DMS153 treated with DMSO at 0.1 percent for 48 hours (cell line): Measurements from ENCODE around the gene SHISAL2A.
A peak's percentile ranks its signal among the peaks of the same experiment; 100 is the strongest.

Source experiments
- DNase-seq: peaks from one replicate; lab custom pipeline; 2025; ENCODE audit not compliant: unreplicated experiment; lab: John Stamatoyannopoulos, UW

Gene SHISAL2A

GRCh38 chr1:52632732-52633290 is at the start of gene SHISAL2A:
SHISAL2A (plus strand) TSS chr1:52633168; CDS start chr1:52633494, 326 bp downstream.
- DNase-seq, result peak; percentile 50

DNA sequence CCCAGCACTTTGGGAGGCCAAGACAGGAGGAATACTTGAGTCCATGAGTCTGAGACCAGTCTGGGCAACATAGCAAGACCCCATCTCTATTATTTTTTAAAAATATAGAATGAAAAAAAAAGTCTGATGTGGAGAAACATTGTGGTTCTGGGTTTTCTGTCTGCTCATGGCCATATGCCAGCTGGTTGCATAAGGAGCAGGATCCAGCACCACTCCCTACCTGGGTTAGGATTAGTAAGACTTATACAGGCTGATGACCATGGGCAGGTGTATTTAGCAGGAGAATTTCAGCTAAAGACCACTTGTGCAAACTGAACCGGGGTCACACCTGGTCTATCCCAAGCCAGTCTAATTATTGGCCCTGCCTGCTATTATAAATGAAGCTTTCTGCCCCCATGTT is 47.5 kb upstream of the SHISAL2A start:
- DNase-seq, result no peak

GRCh38 chr1:52588027-52588426 is 44.9 kb upstream of the SHISAL2A start:
- DNase-seq, result no peak

DNA sequence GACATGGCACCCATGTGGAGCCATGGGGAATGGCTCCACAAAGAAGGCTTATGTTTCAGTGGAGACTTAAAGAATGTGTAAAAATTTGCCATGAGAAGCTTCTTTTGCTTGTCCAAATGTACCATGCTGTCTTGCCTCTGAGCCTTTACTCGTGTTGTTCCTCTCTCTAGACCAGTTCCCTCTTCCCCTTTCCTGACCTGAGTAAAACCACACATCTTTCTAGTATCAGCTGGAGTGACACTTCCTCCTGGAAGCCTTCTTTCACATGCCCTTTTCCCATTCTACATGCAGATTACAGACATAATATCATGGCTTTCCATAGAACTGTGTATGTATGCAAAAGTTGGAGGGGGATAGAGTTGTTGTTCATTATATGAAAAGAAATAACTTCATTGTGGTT is 44.4 kb upstream of the SHISAL2A start:
- DNase-seq, result no peak

- DNase-seq, result no peak
Observed at GRCh38 chr1:52590266-52590665, 42.7 kb upstream of the SHISAL2A start.

DNA sequence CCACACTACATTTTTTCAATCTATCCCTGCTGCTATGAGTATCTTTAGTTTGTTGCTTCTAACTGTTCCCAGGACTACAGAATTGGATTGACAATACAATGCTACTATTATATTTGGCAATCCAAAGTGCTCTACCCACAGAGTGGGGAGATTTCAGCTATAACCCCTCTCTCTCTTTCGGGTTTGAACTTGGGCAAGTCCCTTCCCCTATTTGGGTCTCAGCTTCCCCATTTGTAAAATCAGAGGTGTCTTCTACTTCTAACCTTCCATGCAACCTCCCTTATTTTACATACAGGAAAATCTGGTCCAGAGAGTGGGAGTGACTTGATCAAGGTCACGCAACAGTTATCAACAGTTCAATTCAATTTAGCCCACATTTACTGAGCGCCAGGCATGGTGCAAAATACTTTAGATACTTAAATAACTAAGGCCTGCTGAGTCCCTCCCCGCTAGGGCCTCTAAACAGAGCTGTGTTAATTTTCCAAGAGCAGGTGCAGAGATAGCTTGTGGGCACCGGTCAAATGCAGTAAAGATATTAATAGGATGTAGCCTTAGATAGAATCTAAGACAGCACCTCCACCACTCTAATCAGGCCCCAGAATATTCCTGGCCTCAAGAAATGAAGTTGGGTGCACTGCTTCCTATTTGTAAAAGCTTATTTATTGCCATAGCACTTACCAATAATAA is 40.2 kb upstream of the SHISAL2A start:
- DNase-seq, result no peak

GRCh38 chr1:52593495-52593894 is 39.5 kb upstream of the SHISAL2A start:
- no peak for DNase-seq

- no peak for DNase-seq
Observed at GRCh38 chr1:52595061-52595460, 37.9 kb upstream of the SHISAL2A start.

DNA sequence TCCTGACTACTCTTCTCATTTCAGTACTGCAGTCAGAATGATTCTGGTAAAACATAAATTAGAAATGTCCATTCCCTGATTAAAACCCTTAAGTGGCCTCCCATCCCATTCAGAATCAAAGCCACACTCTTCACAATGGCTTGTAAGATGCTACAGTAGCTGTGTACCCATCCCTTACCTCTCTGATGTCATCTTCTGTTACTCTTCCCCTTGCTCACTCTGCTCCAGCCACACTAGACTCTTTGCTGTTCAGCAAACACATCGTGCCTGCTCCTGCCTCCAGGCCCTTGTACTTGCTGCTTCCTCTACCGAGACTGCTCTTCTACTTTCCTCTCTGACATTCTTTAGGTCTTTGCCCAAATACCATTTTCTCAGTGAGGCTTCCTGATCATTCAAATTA is 35.1 kb upstream of the SHISAL2A start:
- no peak for DNase-seq

- DNase-seq, result no peak
Observed at GRCh38 chr1:52598729-52599128, 34.2 kb upstream of the SHISAL2A start.

GRCh38 chr1:52599236-52599635 is 33.7 kb upstream of the SHISAL2A start:
- no peak for DNase-seq

DNA sequence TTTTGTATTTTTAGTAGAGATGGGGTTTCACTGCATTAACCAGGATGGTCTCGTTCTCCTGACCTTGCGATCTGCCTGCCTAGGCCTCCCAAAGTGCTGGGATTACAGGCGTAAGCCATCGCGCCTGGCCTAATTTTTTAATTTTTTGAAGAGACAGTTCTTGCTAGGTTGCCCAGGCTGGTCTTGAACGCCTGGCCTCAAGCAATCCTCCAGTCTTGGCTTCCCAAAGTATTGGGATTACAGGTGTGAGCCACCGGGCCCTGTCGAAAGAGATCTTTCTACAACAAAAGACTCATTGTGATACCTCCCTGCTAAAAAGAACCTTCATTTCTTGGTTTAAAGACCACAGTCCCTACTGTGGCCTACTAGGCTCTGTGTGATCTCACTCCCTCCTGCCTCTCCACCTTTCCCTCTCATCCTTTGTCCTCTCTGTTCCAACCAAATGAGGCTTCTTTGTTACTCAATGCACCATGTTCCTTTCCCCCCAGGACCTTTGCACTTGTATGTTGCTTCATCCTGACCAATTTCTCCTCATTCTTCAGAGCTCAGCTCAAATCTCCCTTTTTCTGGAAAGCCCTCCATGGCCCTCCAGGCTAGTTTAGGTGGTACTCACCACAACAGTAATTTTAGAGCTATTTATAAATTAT is 32.3 kb upstream of the SHISAL2A start:
- no peak for DNase-seq

- DNase-seq, result no peak
Observed at GRCh38 chr1:52601519-52601918, 31.4 kb upstream of the SHISAL2A start.

DNA sequence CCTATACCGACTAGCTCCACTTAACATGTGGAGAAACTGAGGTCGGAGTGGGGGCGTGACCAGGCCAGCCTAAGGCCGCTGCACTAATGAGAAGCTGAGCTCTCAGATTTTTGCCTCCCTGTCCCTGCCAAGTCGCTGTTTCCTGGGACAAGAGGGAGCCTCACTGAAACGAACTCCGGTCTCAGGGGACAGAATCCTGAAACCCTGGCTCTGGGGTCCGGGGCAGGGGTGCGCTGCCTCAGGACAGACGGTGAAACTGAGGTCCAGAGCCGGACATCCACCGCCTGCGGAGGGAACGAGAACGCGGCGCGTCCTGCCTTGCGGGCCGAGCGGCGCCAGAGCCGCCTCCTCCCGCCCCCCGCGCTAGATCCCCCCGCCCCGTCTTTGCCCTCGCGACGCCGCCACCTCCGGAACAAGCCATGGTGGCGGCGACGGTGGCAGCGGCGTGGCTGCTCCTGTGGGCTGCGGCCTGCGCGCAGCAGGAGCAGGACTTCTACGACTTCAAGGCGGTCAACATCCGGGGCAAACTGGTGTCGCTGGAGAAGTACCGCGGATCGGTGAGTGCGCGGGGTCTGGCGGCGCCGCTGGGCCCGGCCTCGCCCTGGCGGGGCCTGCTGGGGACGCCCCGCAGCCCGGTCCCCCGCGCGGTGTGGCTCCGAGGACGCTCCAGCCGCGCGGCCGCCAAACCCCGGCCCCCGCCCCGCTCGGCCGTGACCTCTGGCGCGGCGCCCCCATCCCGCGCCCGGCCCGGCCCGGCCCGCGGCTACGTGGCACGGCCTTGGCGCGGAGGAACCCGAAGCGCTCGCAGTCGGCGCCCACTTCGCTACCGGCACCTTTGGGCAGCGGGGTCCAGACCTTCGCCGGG is 30.7 kb upstream of the SHISAL2A start, which contains the start of gene GPX7:
TSS of gene GPX7 (plus strand) at position 381 of the 865 bp plus-strand sequence. CDS start at position 420, 39 bp downstream.
- DNase-seq, result peak; percentile 9

GRCh38 chr1:52602856-52603600 is 29.9 kb upstream of the SHISAL2A start:
- DNase-seq, result no peak

- no peak for DNase-seq
Observed at GRCh38 chr1:52603630-52604029, 29.3 kb upstream of the SHISAL2A start.

- no peak for DNase-seq
Observed at GRCh38 chr1:52604063-52604770, 28.8 kb upstream of the SHISAL2A start.

DNA sequence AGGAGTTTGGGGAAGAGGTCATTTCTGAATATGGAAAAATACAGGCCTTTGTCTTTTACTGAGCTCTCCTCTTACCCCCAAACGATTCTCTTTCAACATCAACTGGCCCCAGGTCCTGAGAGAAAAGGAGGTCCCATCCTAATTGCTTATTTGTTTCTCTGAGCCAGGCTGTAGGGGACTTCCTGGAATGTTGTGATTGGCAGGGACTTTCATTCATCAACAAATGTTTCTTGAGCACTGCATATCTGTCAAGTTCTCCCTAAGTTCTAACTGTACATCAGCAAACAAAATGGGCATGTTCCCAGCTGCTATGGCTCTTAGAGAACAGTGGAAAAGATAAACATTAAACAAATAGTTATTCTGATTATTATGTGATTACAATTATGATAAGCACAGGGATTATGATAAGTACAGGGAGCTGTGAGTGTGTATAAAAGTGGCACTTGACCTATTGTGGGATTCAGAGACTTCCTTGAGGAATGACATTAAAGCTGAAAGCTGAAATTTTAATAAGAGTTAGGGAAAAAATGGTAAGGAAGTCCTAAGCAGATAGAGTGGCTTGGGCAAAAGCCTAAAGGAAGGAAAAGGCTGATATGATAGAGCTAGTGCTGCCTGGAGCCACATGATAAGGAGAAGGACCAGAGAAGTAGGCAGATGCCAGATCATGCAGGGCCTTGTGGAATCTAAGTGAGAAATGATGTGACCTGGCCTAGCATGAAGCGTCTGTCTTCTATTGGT is 19.2 kb upstream of the SHISAL2A start:
- DNase-seq, result no peak

GRCh38 chr1:52614671-52615070 is 18.3 kb upstream of the SHISAL2A start:
- no peak for DNase-seq
